ENCODE data around the gene AKIRIN1.
"Not testable (repeated sequence)": the region's sequence is repeated elsewhere in the genome, so short reads cannot be mapped to it uniquely, and the experiment has no call there.

Gene AKIRIN1

GRCh38 chr1:39046613-39047210, 55.6 kb downstream of the AKIRIN1 start:
- DNase-seq (ENCODE audit: low read depth): no peak

DNA sequence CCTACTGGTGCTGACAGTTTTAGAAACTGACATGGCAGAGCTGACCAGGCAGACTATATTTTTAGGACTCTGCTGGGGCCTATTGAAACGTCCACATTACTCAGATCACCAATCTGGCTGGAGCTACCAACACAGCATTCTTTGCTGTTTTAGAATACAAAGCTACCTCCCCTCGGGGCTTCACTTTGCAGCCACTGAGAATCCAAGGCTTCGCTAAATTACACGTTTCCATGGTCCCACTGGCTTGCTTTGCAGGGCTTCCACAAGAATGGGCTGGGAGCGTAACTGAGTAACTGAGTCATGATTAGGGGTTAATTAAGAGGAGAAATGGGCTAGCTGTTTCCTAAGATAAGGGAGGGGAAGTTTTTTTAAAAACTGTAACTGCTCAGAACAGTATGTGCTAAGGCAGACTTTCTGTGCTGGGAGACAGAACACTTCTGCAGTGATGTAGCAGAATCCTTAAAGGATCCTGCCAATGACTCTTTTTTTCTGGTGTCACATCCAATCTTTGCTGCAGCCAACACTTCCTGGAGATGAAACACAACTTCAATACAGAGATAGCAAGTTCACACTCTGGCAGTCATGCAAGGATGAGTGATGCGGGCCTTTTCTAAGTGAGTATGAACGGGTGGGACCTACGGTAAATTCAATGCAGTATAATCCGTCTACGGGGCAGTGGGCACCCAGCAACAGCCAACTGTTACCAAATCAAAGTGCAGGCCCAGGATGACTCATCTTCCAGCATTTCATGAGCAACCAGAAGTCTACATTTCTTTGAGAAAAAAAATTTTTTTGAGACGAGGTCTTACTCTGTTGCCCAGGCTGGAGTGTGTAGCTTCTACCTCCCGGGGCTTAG, 56.5 kb downstream of the AKIRIN1 start:
- peak; percentile 90 for DNase-seq (ENCODE audit: low read depth)

- DNase-seq (ENCODE audit: low read depth): no peak
Measured at GRCh38 chr1:39048745-39049370, 57.8 kb downstream of the AKIRIN1 start.

DNA sequence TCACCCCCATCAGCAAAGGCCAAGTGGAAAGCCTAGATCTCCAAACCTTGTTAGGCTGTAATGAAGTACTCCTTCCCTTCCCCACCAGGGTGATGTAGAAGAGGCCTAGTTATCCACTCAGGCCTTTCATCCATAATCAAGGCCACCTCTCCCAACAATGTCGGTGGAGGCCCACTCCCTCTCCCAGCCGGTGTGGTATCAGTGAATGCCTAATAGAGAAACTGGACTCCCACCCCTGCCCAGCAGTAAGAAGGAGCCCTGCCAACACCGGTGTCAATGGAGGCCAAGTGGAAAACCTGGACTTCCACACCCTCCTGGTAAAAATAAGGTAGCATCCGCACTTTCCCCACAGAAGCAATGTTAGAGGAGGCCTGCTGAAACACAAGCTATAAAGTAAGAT, 58.9 kb downstream of the AKIRIN1 start:
- no peak for DNase-seq (ENCODE audit: low read depth)

DNA sequence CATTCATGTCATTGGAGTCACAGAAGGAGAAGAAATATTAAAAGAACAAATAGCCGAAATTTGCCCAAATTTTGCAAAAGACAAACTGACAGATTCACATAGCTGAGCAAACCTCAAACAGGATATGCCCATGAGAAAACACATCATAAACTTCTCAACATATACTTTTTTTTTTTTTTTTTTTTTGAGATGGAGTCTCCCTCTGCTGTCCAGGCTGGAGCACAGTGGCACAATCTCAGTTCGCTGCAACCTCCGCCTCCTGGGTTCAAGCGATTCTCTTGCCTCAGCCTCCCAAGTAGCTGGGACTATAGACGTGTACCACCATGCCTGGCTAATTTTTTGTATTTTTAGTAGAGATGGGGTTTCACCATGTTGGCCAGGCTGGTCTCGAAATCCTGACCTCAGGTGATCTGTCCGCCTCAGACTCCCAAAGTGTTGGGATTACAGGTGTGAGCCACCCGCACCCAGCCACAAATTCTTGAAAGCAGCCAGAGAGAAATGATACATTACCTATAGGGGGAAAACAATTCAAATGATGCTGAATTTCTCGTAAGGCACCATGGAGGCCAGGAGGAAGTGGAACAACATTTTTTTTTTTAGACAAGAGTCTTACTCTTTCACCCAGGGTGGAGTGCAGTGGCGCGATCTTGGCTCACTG, 60.2 kb downstream of the AKIRIN1 start:
- DNase-seq (ENCODE audit: low read depth): not testable (repeated sequence)

DNA sequence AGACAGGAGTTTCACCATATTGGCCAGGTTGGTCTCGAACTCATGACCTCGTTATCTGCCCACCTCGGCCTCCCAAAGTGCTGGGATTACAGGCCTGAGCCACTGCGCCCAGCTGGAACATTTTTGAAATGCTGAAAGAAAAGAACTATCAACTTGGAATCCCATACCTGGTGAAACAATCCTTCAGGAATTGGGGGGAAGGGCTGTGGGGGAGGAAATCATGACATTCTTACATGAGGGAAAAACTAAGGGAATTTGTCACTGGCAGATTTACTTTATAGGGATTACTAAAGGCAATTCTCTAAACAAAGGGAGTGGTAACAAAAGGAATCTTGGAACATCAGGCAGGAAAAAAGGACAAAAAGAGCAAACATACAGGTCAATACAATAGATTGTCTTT, 60.9 kb downstream of the AKIRIN1 start:
- DNase-seq (ENCODE audit: low read depth): no peak

DNA sequence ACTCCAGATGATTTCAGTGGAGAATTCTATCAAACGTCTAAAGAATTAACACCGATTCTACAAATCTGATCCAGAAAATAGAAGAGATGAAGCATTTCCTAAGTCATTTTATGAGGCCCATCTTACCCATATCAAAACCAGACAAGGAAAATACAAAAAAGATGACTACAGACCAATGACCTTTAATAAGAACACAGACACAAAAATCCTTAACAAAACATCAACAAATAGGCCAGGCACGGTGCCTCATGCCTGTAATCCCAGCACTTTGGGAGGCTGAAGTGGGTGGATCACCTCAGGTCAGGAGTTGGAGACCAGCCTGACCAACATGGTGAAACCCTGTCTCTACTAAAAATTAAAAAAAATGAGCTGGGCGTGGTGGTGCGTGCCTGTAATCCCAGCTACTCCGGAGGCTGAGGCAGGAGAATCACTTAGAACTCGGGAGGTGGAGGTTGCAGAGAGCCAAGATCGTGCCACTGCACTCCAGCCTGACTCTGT, 64.2 kb downstream of the AKIRIN1 start:
- not testable (repeated sequence) for DNase-seq (ENCODE audit: low read depth)

Measured in stromal cell of bone marrow (primary cell).